BE2C (cell line): ENCODE measurements around the gene UBE2U.

Experiments
- DNase-seq: peaks from one replicate; pipeline ENCODE4 v3.0.0-alpha.2; 2020
- H3K27me3 ChIP-seq: fragments of 250-450 bp; sonication (Bioruptor Pico); 2 replicates; pipeline ENCODE4 v1.5.1; 2020; ENCODE audit warnings: mild to moderate bottlenecking
- H3K36me3 ChIP-seq: fragments of 250-450 bp; sonication (Bioruptor Pico); 2 replicates; pipeline ENCODE4 v1.5.1; 2020; ENCODE audit warnings: mild to moderate bottlenecking
- H3K4me1 ChIP-seq: fragments of 250-450 bp; sonication (Bioruptor Pico); 2 replicates; pipeline ENCODE4 v1.5.1; 2020
- H3K4me3 ChIP-seq: 2 replicates; pipeline ENCODE4 v1.5.1; 2011; ENCODE audit warnings: low read depth, low read length
- H3K9me3 ChIP-seq: fragments of 250-450 bp; sonication (Bioruptor Pico); 2 replicates; pipeline ENCODE4 v1.5.1; 2020
- CTCF ChIP-seq: IDR thresholded peaks from 2 replicates; pipeline ENCODE4 v1.5.1; 2012; ENCODE audit warnings: mild to moderate bottlenecking, low read depth, low read length

UBE2U gene

GRCh38 chr1:64308866-64309265 lies 105.4 kb downstream of the UBE2U start:
- Histone ChIP-seq H3K27me3 (no peaks in the 10 kb centered on the region), H3K36me3 (no peaks in the 10 kb centered on the region), H3K4me1 (no peaks in the 10 kb centered on the region), H3K9me3 (no peaks in the 10 kb centered on the region), H3K4me3 (no peak overlapping the region)
- TF ChIP-seq CTCF: no peak
- no peak for DNase-seq

- Histone ChIP-seq H3K36me3 (no peaks in the 10 kb centered on the region), H3K9me3 (no peaks in the 10 kb centered on the region), H3K4me1 (no peaks in the 10 kb centered on the region), H3K27me3 (no peaks in the 10 kb centered on the region), H3K4me3 (no peak overlapping the region)
- DNase-seq: no peak
- no peak for TF ChIP-seq CTCF
Measured at GRCh38 chr1:64309431-64309831, 106.0 kb downstream of the UBE2U start.

- Histone ChIP-seq H3K9me3 (no peaks in the 10 kb centered on the region), H3K27me3 (no peaks in the 10 kb centered on the region), H3K36me3 (no peaks in the 10 kb centered on the region), H3K4me1 (no peaks in the 10 kb centered on the region), H3K4me3 (no peak overlapping the region)
- no peak for DNase-seq
- no peak for TF ChIP-seq CTCF
Measured at GRCh38 chr1:64310760-64311159, 107.3 kb downstream of the UBE2U start.

GRCh38 chr1:64312431-64312830 lies 109.0 kb downstream of the UBE2U start:
- H3K4me3 ChIP-seq: no peak overlapping the region
- DNase-seq: no peak
- TF ChIP-seq CTCF: no peak
- no peaks in the 10 kb centered on the region for H3K4me1 ChIP-seq
- H3K9me3 ChIP-seq: no peaks in the 10 kb centered on the region
- no peaks in the 10 kb centered on the region for H3K36me3 ChIP-seq
- H3K27me3 ChIP-seq: no peaks in the 10 kb centered on the region

GRCh38 chr1:64315402-64315801 lies 112.0 kb downstream of the UBE2U start:
- H3K27me3 ChIP-seq: no peaks in the 10 kb centered on the region
- H3K4me3 ChIP-seq: no peak overlapping the region
- DNase-seq: no peak
- H3K36me3 ChIP-seq: no peaks in the 10 kb centered on the region
- H3K4me1 ChIP-seq: no peaks in the 10 kb centered on the region
- no peak for TF ChIP-seq CTCF
- no peaks in the 10 kb centered on the region for H3K9me3 ChIP-seq
